GM20000 (cell line): ENCODE data around the gene RHOBTB1.

Source experiments
- DNase-seq: peaks from one replicate; pipeline ENCODE4 v3.0.0; 2012; ENCODE audit warnings: low spot score
- CTCF ChIP-seq: IDR thresholded peaks from 2 replicates; pipeline ENCODE4 v1.5.1; 2012; ENCODE audit warnings: mild to moderate bottlenecking, control low read depth; ENCODE audit errors: extremely low read depth, missing control alignments

The RHOBTB1 gene

GRCh38 chr10:60821656-60822055 lies 122.3 kb downstream of the RHOBTB1 start:
- DNase-seq, result no peak
- no peak for TF ChIP-seq CTCF

- DNase-seq, result peak; percentile 11
- no peak for TF ChIP-seq CTCF
Measured at GRCh38 chr10:60820093-60820754, 123.8 kb downstream of the RHOBTB1 start.
